ENCODE measurements around the gene RFESD.
A peak's percentile ranks its signal among the peaks of the same experiment; 100 is the strongest.
"Not testable (repeated sequence)": the region's sequence is repeated elsewhere in the genome, so short reads cannot be mapped to it uniquely, and the experiment has no call there.

Gene RFESD

DNA sequence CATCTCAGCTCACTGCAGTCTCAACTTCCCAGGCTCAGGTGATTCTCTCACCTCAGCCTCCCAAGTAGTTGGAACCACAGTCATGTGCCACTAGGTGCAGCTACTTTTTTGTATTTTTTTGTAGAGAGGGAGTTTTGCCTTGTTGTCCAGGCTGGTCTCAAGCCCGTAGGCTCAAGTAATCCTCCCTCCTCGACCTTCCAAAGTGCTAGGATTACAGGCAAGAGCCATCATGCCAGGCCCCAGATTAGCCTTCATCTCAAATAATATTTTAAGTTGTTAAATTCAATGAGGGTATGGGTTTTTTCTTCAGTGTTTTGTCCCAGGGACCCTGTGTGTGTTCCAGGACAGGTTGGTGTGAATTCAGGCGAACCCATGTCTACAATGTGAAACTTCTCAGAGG, 12.5 kb upstream of the RFESD start:
- DNase-seq (ENCODE audit: low read depth), result no peak

DNA sequence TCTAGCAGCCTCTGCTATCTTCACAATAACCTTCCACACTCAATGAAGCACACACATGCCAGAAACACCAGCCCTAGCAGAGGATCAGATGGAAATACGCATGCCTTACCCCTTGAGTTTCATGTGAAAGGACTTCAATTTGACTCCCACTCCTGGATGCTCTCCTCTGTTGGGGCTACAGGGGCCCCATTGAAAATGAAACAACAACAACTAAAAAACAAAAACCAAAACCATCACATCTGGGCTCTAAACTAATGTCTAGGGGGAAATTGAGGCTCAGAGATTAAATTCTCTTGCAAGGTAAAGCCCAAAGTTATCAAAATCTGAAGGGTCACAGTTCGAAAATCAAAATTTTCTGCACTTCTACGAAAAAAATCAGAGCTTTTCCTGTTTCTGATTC, 7.9 kb upstream of the RFESD start:
- TF ChIP-seq, protein P1, sequence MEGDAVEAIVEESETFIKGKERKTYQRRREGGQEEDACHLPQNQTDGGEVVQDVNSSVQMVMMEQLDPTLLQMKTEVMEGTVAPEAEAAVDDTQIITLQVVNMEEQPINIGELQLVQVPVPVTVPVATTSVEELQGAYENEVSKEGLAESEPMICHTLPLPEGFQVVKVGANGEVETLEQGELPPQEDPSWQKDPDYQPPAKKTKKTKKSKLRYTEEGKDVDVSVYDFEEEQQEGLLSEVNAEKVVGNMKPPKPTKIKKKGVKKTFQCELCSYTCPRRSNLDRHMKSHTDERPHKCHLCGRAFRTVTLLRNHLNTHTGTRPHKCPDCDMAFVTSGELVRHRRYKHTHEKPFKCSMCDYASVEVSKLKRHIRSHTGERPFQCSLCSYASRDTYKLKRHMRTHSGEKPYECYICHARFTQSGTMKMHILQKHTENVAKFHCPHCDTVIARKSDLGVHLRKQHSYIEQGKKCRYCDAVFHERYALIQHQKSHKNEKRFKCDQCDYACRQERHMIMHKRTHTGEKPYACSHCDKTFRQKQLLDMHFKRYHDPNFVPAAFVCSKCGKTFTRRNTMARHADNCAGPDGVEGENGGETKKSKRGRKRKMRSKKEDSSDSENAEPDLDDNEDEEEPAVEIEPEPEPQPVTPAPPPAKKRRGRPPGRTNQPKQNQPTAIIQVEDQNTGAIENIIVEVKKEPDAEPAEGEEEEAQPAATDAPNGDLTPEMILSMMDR (IDR thresholded peaks at IDR 0.05; ENCODE audit: low read depth, low read length, missing control alignments), result no peak
- H3K4me3 ChIP-seq (ENCODE audit: low read depth, low read length), result no peak overlapping the region; the same call in 1 of the 2 replicates
- DNase-seq (ENCODE audit: low read depth), result no peak

More for the DNA sequence above, 12.5 kb upstream of the RFESD start:
- TF ChIP-seq, protein P1 (IDR thresholded peaks at IDR 0.05; ENCODE audit: low read depth, low read length, missing control alignments), result no peak
- H3K4me3 ChIP-seq (ENCODE audit: low read depth, low read length), result no peak overlapping the region

DNA sequence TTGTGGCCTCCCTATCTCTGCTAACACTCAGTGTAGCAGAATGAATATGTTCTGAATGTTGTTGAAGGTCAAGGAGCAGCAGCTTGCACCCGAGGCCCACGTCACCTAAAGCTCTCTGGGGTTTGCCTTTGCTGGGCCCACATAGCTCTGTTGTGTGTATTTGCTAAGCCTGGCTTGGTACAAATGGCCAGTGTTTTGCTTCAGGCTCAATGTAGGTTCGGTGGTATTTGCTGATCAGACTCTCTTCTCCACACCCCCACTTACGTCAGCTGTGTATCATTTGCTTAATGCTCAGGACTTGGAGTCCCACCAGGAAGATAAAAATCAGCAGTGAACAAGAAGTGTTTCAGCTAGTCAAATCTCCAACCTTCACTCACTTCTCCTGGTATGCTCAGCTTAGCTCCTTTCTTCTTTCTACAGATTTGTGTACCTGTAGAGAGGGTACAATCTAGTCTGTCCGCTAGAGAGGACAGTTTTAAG, 4.8 kb upstream of the RFESD start:
- DNase-seq (ENCODE audit: low read depth), result no peak
- no peak overlapping the region for H3K4me3 ChIP-seq (ENCODE audit: low read depth, low read length)
- TF ChIP-seq, protein P1 (IDR thresholded peaks at IDR 0.05; ENCODE audit: low read depth, low read length, missing control alignments), result no peak

DNA sequence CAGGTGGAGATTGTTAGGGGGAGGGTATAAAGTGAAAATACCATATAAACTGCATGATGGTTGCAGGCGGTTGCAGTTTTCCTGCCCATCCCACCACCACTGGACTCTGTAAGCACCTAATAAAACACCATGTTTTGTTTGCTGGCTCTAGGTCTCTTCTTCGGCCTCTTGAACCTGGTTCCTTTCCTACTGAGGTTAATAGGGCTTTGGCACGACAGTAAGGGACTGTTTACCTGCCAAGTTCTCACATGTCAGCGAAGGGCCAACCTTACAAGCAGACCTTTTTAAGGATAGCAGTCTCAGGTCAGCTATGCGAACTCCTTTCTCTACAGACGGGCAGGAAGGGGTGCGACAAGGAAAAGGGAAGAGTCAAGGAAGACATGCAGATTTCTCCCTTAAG, 3.4 kb upstream of the RFESD start:
- H3K4me3 ChIP-seq (ENCODE audit: low read depth, low read length), result no peak overlapping the region
- TF ChIP-seq, protein P1 (IDR thresholded peaks at IDR 0.05; ENCODE audit: low read depth, low read length, missing control alignments), result no peak
- no peak for DNase-seq (ENCODE audit: low read depth)

DNA sequence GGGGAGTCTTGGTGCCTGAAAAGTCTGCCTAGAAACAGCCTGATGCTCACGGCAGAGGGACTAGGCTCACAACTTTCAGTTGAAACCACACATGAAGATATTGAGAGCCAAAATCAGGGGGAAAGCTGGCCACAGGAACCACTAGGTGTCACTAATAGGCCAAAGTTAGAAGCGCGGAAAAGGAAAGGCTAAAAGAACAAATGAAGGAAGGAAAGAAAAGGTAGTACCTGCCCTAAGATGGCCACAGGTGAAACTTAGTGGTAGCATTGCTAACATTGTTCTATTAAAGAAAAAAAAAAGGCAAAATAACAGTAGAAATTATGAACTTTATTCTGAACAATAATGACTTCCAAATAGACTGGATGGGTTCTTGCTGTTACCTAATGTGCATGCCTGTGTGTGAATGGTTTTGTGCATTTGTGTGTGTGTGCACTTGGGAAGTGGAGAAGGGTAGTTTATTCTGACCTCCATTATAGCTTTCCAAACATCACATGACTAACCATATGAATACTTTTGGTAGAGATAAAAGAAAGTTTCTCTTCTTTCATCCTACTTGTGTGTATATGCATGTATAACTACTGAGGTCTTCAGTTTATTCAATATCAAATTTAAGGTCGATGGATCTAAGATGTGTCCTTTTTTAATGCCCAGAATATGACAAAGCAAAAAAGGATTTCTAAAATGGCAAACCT, 2.1 kb upstream of the RFESD start:
- no peak for DNase-seq (ENCODE audit: low read depth)
- H3K4me3 ChIP-seq (ENCODE audit: low read depth, low read length), result no peak overlapping the region
- TF ChIP-seq, protein P1 (IDR thresholded peaks at IDR 0.05; ENCODE audit: low read depth, low read length, missing control alignments), result peak; percentile 70

DNA sequence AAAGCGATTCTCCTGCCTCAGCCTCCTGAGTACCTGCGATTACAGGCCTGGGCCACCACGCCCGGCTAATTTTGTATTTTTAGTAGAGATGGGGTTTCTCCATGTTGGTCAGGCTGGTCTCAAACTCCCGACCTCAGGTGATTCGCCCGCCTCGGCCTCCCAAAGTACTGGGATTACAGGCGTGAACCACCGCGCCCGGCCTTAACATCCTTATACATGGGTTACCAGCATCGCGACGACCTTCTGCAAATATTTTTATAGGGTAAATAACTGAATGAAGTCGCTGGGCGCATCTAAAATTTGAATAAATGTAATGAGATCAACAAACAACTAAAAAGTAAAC, 380 bp upstream of the RFESD start:
- peak overlapping the region; percentile 72; the same call in 1 of the 2 replicates for H3K4me3 ChIP-seq (ENCODE audit: low read depth, low read length)
- DNase-seq (ENCODE audit: low read depth), result not testable (repeated sequence)

DNA sequence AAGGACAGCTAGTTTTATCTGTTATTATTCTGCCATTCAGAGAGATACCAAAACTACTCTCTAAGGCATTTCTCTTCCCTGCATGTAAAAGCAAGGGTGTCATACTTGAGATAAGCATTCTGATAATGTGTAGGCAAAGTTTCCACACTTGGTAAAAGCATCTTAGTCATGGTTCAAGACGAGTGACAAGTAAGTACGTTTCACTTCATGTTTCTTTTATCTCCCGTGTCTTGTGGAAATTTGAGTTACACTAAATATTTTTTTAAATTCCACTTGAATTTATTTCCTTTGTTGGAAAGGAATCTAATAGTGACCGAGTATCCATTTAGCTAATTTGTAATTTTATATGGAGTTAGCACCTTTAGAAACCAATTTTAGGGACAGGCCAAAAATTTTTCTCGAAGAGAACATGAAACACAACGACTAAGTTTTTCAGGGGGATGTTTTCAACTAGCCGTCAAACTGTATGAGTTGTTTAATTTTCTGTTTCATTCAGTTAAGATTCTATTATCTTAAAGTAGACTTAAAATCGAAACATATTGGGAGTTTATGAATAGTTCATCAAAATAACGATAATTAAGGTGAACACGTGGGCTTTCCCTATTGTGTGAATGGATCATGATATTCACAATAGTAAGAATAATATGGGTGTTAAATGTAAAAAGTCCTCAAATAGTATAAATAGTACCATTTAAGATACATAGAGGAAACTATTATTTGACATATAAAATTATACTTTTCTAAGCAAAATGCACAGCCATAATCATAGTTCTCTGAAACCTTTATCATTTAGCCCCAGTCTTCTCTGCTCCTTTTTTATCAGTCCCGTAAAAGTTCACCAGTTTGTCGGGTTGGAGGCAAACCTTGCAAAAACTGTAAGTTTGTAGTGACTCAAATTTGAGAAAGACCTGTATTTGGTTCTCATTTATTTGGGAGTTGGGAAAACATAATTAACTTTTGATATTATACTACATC, 1.6 kb downstream of the RFESD start:
- peak; percentile 13 for DNase-seq (ENCODE audit: low read depth)
- H3K4me3 ChIP-seq (ENCODE audit: low read depth, low read length), result peak overlapping the region; percentile 72; the same call in 1 of the 2 replicates
- TF ChIP-seq, protein P1 (IDR thresholded peaks at IDR 0.05; ENCODE audit: low read depth, low read length, missing control alignments), result no peak

Measured in GM12864 (cell line).